ENCODE data around the gene MARCHF6. TPM values are rescaled to one million over a fixed set of nuclear protein-coding genes. Genes with fewer than 3 reads are reported as not detected.
"Not testable (repeated sequence)": the region's sequence is repeated elsewhere in the genome, so short reads cannot be mapped to it uniquely, and the experiment has no call there.

MARCHF6 gene
- total RNA-seq = 10 to 100 TPM; 67.3 to 92.2 TPM

GRCh38 chr5:10353241-10354047 lies at the start of gene MARCHF6:
MARCHF6 (plus strand) TSS chr5:10353695; CDS start chr5:10353899, 204 bp downstream.
- peak; percentile 98 for DNase-seq
- CTCF ChIA-PET = interaction anchor here (1.1 to 1.5 kb wide), 3 partner anchors 9 to 71 kb away, joined by 3 to 4 read pairs (median 4); no protein-coding TSS in a partner anchor
- no peaks in the 10 kb centered on the region for H3K27me3 Mint-ChIP-seq
- H3K36me3 Mint-ChIP-seq (ENCODE audit: low read depth) = peaks cover 9% of the 10 kb centered on the region
- peak within 1 kb of the TSS; percentile 99 for H3K27ac Mint-ChIP-seq
- POLR2A ChIA-PET = interaction anchor here (0.5 to 1.9 kb wide), 8 partner anchors 11 to 331 kb away, joined by 3 to 11 read pairs (median 4); partner anchors contain the start of genes ATPSCKMT and CCT5
- H3K9me3 Mint-ChIP-seq (ENCODE audit: low read depth) = no peaks in the 10 kb centered on the region
- intact Hi-C loops (cut with DNase I, micrococcal nuclease) = loop anchor here (1.0 to 10.0 kb wide), 9 partner anchors 69 to 408 kb away; partner anchors contain the start of genes ANKRD33B (in 2 of the 2), CCT5 (in 2 of the 2) and DAP (in 1 of the 2)
- H3K4me3 Mint-ChIP-seq = peak within 1 kb of the TSS; percentile 97
- ATAC-seq = peak; percentile 81
- H3K4me1 Mint-ChIP-seq = peaks cover 39% of the 10 kb centered on the region

- Mint-ChIP-seq H3K36me3 (ENCODE audit: low read depth) (no peaks in the 10 kb centered on the region), H3K27me3 (peaks cover 19% of the 10 kb centered on the region), H3K27ac (no peak overlapping the region), H3K9me3 (ENCODE audit: low read depth) (no peaks in the 10 kb centered on the region), H3K4me3 (no peak overlapping the region), H3K4me1 (peaks cover 9% of the 10 kb centered on the region)
- POLR2A ChIA-PET = no interaction called here
- no peak for ATAC-seq
- CTCF ChIA-PET = interaction anchor here (1.0 to 1.1 kb wide), 2 partner anchors 18 to 20 kb away, joined by 3 to 5 read pairs; no protein-coding TSS in a partner anchor
- intact Hi-C loops (cut with DNase I, micrococcal nuclease) = no loop called here
- no peak for DNase-seq
These were observed 49.8 kb upstream of the MARCHF6 start for GRCh38 chr5:10303699-10304170.

GRCh38 chr5:10304932-10305331 lies 48.6 kb upstream of the MARCHF6 start:
- H3K9me3 Mint-ChIP-seq (ENCODE audit: low read depth) = no peaks in the 10 kb centered on the region
- ChIA-PET POLR2A (no interaction called here), CTCF (interaction anchor here (0.9 to 1.0 kb wide), 2 partner anchors 13 to 17 kb away, joined by 3 read pairs; no protein-coding TSS in a partner anchor)
- intact Hi-C loops (cut with DNase I, micrococcal nuclease) = no loop called here
- DNase-seq = no peak
- H3K36me3 Mint-ChIP-seq (ENCODE audit: low read depth) = no peaks in the 10 kb centered on the region
- H3K4me1 Mint-ChIP-seq = peaks cover 9% of the 10 kb centered on the region
- no peak overlapping the region for H3K27ac Mint-ChIP-seq
- ATAC-seq = no peak
- no peak overlapping the region for H3K4me3 Mint-ChIP-seq
- H3K27me3 Mint-ChIP-seq = peaks cover 20% of the 10 kb centered on the region

- Mint-ChIP-seq H3K4me1 (peaks cover 16% of the 10 kb centered on the region), H3K27ac (no peak overlapping the region), H3K27me3 (peaks cover 23% of the 10 kb centered on the region), H3K9me3 (ENCODE audit: low read depth) (no peaks in the 10 kb centered on the region), H3K4me3 (no peak overlapping the region), H3K36me3 (ENCODE audit: low read depth) (no peaks in the 10 kb centered on the region)
- no peak for ATAC-seq
- intact Hi-C loops (cut with DNase I, micrococcal nuclease) = no loop called here
- DNase-seq = no peak
- POLR2A ChIA-PET = no interaction called here
- CTCF ChIA-PET = interaction anchor here (0.8 to 1.2 kb wide), 2 partner anchors 22 to 58 kb away, joined by 3 read pairs; no protein-coding TSS in a partner anchor
These were observed 47.4 kb upstream of the MARCHF6 start for GRCh38 chr5:10306114-10306513.

GRCh38 chr5:10306806-10307205 lies 46.7 kb upstream of the MARCHF6 start:
- ATAC-seq (no peak), DNase-seq (no peak)
- intact Hi-C loops (cut with DNase I, micrococcal nuclease) = no loop called here
- Mint-ChIP-seq H3K27ac (no peak overlapping the region), H3K36me3 (ENCODE audit: low read depth) (no peaks in the 10 kb centered on the region), H3K4me3 (peak overlapping the region; percentile 70), H3K4me1 (peaks cover 16% of the 10 kb centered on the region), H3K27me3 (peaks cover 27% of the 10 kb centered on the region), H3K9me3 (ENCODE audit: low read depth) (no peaks in the 10 kb centered on the region)
- CTCF ChIA-PET = interaction anchor here (0.8 to 1.2 kb wide), 2 partner anchors 23 to 57 kb away, joined by 3 read pairs; no protein-coding TSS in a partner anchor
- POLR2A ChIA-PET = no interaction called here

GRCh38 chr5:10307206-10308148 lies 46.0 kb upstream of the MARCHF6 start, which contains the start of gene CMBL:
CMBL (minus strand) TSS chr5:10307902; CDS start chr5:10290762, 17,140 bp downstream.
- CTCF ChIA-PET = interaction anchor here (0.8 kb wide), 1 partner anchor 24 kb away, joined by 3 read pairs; no protein-coding TSS in a partner anchor
- H3K27ac Mint-ChIP-seq = no peak within 1 kb of the TSS
- POLR2A ChIA-PET = no interaction called here
- peaks cover 27% of the 10 kb centered on the region for H3K27me3 Mint-ChIP-seq
- peak; percentile 63 for ATAC-seq
- H3K9me3 Mint-ChIP-seq (ENCODE audit: low read depth) = no peaks in the 10 kb centered on the region
- intact Hi-C loops (cut with DNase I, micrococcal nuclease) = no loop called here
- DNase-seq = peak; percentile 43
- H3K4me3 Mint-ChIP-seq = peak within 1 kb of the TSS; percentile 70
- peaks cover 16% of the 10 kb centered on the region for H3K4me1 Mint-ChIP-seq
- no peaks in the 10 kb centered on the region for H3K36me3 Mint-ChIP-seq (ENCODE audit: low read depth)

- ChIA-PET CTCF (no interaction called here), POLR2A (no interaction called here)
- H3K27ac Mint-ChIP-seq = no peak overlapping the region
- H3K4me3 Mint-ChIP-seq = no peak overlapping the region
- H3K4me1 Mint-ChIP-seq = peaks cover 18% of the 10 kb centered on the region
- ATAC-seq = no peak
- no peak for DNase-seq
- no peaks in the 10 kb centered on the region for H3K36me3 Mint-ChIP-seq (ENCODE audit: low read depth)
- intact Hi-C loops (cut with DNase I, micrococcal nuclease) = no loop called here
- no peaks in the 10 kb centered on the region for H3K9me3 Mint-ChIP-seq (ENCODE audit: low read depth)
- peaks cover 27% of the 10 kb centered on the region for H3K27me3 Mint-ChIP-seq
These were observed 44.7 kb upstream of the MARCHF6 start for GRCh38 chr5:10308844-10309243.

- ChIA-PET CTCF (interaction anchor here (0.5 to 1.1 kb wide), 2 partner anchors 9 to 187 kb away, joined by 3 read pairs; no protein-coding TSS in a partner anchor), POLR2A (no interaction called here)
- Mint-ChIP-seq H3K9me3 (ENCODE audit: low read depth) (no peaks in the 10 kb centered on the region), H3K27me3 (peaks cover 24% of the 10 kb centered on the region), H3K4me1 (peaks cover 18% of the 10 kb centered on the region), H3K36me3 (ENCODE audit: low read depth) (no peaks in the 10 kb centered on the region), H3K27ac (no peak overlapping the region), H3K4me3 (no peak overlapping the region)
- no peak for DNase-seq
- no peak for ATAC-seq
- intact Hi-C loops (cut with DNase I, micrococcal nuclease) = no loop called here
These were observed 43.3 kb upstream of the MARCHF6 start for GRCh38 chr5:10310066-10310779.

GRCh38 chr5:10310835-10311570 lies 42.5 kb upstream of the MARCHF6 start:
- peaks cover 18% of the 10 kb centered on the region for H3K4me1 Mint-ChIP-seq
- intact Hi-C loops (cut with DNase I, micrococcal nuclease); H3K4me3 Mint-ChIP-seq; POLR2A ChIA-PET; H3K36me3 Mint-ChIP-seq (ENCODE audit: low read depth); H3K27ac Mint-ChIP-seq; DNase-seq; H3K9me3 Mint-ChIP-seq (ENCODE audit: low read depth): not testable (repeated sequence)
- peak; percentile 76 for ATAC-seq
- CTCF ChIA-PET = interaction anchor here (0.7 to 1.1 kb wide), 2 partner anchors 8 to 207 kb away, joined by 3 read pairs; no protein-coding TSS in a partner anchor
- peaks cover 22% of the 10 kb centered on the region for H3K27me3 Mint-ChIP-seq
